ENCODE data around the gene TMEM174.
A peak's percentile ranks its signal among the peaks of the same experiment; 100 is the strongest.
"Not testable (repeated sequence)": the region's sequence is repeated elsewhere in the genome, so short reads cannot be mapped to it uniquely, and the experiment has no call there.

TMEM174 gene

GRCh38 chr5:73205305-73205704, 32.3 kb downstream of the TMEM174 start:
- in situ Hi-C loops (cut with HindIII; ENCODE audit: low sequenced_read_pairs) = no loop called here
- no peak for TF ChIP-seq CTCF (IDR thresholded peaks at IDR 0.05; ENCODE audit: low read depth, low read length, missing control alignments)
- no peak for DNase-seq (ENCODE audit: low read depth)

GRCh38 chr5:73207239-73207638, 34.2 kb downstream of the TMEM174 start:
- in situ Hi-C loops (cut with HindIII; ENCODE audit: low sequenced_read_pairs); DNase-seq (ENCODE audit: low read depth); H3K4me3 ChIP-seq (ENCODE audit: low read depth, low read length): not testable (repeated sequence)

More at GRCh38 chr5:73205305-73205704, 32.3 kb downstream of the TMEM174 start:
- no peak overlapping the region for H3K4me3 ChIP-seq (ENCODE audit: low read depth, low read length)

GRCh38 chr5:73209075-73209474, 36.1 kb downstream of the TMEM174 start:
- in situ Hi-C loops (cut with HindIII; ENCODE audit: low sequenced_read_pairs); H3K4me3 ChIP-seq (ENCODE audit: low read depth, low read length); DNase-seq (ENCODE audit: low read depth): not testable (repeated sequence)

GRCh38 chr5:73212693-73213092, 39.7 kb downstream of the TMEM174 start:
- H3K4me3 ChIP-seq (ENCODE audit: low read depth, low read length); in situ Hi-C loops (cut with HindIII; ENCODE audit: low sequenced_read_pairs); DNase-seq (ENCODE audit: low read depth): not testable (repeated sequence)

GRCh38 chr5:73213566-73213998, 40.6 kb downstream of the TMEM174 start:
- no peak overlapping the region for H3K4me3 ChIP-seq (ENCODE audit: low read depth, low read length)
- peak; percentile 74 for DNase-seq (ENCODE audit: low read depth)
- in situ Hi-C loops (cut with HindIII; ENCODE audit: low sequenced_read_pairs) = no loop called here
- no peak for TF ChIP-seq CTCF (IDR thresholded peaks at IDR 0.05; ENCODE audit: low read depth, low read length, missing control alignments)

- no peak for TF ChIP-seq CTCF (IDR thresholded peaks at IDR 0.05; ENCODE audit: low read depth, low read length, missing control alignments)
- no peak for DNase-seq (ENCODE audit: low read depth)
- in situ Hi-C loops (cut with HindIII; ENCODE audit: low sequenced_read_pairs) = no loop called here
- H3K4me3 ChIP-seq (ENCODE audit: low read depth, low read length) = no peak overlapping the region
Observed at GRCh38 chr5:73214306-73214705, 41.3 kb downstream of the TMEM174 start.

- TF ChIP-seq CTCF (IDR thresholded peaks at IDR 0.05; ENCODE audit: low read depth, low read length, missing control alignments) = no peak
- DNase-seq (ENCODE audit: low read depth) = no peak
- in situ Hi-C loops (cut with HindIII; ENCODE audit: low sequenced_read_pairs) = no loop called here
- H3K4me3 ChIP-seq (ENCODE audit: low read depth, low read length) = no peak overlapping the region
Observed at GRCh38 chr5:73214996-73215395, 42.0 kb downstream of the TMEM174 start.

GRCh38 chr5:73215531-73215890, 42.5 kb downstream of the TMEM174 start:
- no peak for TF ChIP-seq CTCF (IDR thresholded peaks at IDR 0.05; ENCODE audit: low read depth, low read length, missing control alignments)
- DNase-seq (ENCODE audit: low read depth) = no peak
- in situ Hi-C loops (cut with HindIII; ENCODE audit: low sequenced_read_pairs) = no loop called here
- H3K4me3 ChIP-seq (ENCODE audit: low read depth, low read length) = peak overlapping the region; percentile 40

Measured in astrocyte of the cerebellum (primary cell).